Measurements from ENCODE around the gene SLC10A2.

DNA sequence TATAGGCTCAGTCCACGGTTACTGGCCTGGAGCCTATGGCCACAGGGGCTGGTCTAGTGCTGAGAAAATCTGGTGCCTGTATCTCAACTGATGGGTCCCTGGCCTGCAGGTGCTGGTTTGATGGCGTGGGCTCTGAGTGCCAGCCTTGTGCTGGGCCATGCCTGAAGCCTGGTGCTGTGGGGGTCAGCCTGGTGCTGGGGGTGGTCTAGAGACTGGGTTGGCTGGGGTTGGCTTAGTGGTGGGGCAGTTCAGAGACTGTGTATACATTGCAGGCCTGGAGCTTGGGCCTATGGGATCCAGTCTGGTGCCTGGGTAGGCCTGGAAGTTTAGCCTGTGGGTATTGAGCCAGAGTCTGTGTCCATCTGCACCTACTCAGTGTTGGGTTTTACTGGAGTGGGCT lies 36.4 kb downstream of the SLC10A2 start:
- TF ChIP-seq POLR2A (IDR thresholded peaks at IDR 0.05; ENCODE audit: low read depth, low read length): no peak
- TF ChIP-seq, protein P1, sequence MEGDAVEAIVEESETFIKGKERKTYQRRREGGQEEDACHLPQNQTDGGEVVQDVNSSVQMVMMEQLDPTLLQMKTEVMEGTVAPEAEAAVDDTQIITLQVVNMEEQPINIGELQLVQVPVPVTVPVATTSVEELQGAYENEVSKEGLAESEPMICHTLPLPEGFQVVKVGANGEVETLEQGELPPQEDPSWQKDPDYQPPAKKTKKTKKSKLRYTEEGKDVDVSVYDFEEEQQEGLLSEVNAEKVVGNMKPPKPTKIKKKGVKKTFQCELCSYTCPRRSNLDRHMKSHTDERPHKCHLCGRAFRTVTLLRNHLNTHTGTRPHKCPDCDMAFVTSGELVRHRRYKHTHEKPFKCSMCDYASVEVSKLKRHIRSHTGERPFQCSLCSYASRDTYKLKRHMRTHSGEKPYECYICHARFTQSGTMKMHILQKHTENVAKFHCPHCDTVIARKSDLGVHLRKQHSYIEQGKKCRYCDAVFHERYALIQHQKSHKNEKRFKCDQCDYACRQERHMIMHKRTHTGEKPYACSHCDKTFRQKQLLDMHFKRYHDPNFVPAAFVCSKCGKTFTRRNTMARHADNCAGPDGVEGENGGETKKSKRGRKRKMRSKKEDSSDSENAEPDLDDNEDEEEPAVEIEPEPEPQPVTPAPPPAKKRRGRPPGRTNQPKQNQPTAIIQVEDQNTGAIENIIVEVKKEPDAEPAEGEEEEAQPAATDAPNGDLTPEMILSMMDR (conservative IDR thresholded peaks at IDR 0.05; ENCODE audit: low read depth, low read length): no peak
- no peak for TF ChIP-seq MAZ (IDR thresholded peaks at IDR 0.05; ENCODE audit: borderline replicate concordance, low read depth, low read length)
- no peak for TF ChIP-seq MXI1 (IDR thresholded peaks at IDR 0.05; ENCODE audit: borderline replicate concordance, low read depth, low read length)

Measured in IMR-90 (cell line).